BLaER1 (cell line): ENCODE measurements around the gene SLC35E1.
A peak's percentile ranks its signal among the peaks of the same experiment; 100 is the strongest.

Experiments used
- H3K27ac ChIP-seq: shearing (Covaris generic); formaldehyde crosslinking; 2 replicates; pipeline ENCODE4 v1.8.1; 2022
- H3K27me3 ChIP-seq: shearing (Covaris generic); formaldehyde crosslinking; 2 replicates; pipeline ENCODE4 v1.8.1; 2022
- H3K36me3 ChIP-seq: shearing (Covaris generic); formaldehyde crosslinking; 2 replicates; pipeline ENCODE4 v1.8.1; 2022
- H3K4me1 ChIP-seq: shearing (Covaris generic); formaldehyde crosslinking; 2 replicates; pipeline ENCODE4 v1.8.1; 2022
- H3K4me2 ChIP-seq: shearing (Covaris generic); formaldehyde crosslinking; 2 replicates; pipeline ENCODE4 v1.8.1; 2022
- H3K4me3 ChIP-seq: shearing (Covaris generic); formaldehyde crosslinking; 2 replicates; pipeline ENCODE4 v1.8.1; 2022
- H3K9ac ChIP-seq: shearing (Covaris generic); formaldehyde crosslinking; 2 replicates; pipeline ENCODE4 v1.8.1; 2022
- H3K9me3 ChIP-seq: shearing (Covaris generic); formaldehyde crosslinking; 2 replicates; pipeline ENCODE4 v1.8.1; 2022
- H4K20me1 ChIP-seq: shearing (Covaris generic); formaldehyde crosslinking; 2 replicates; pipeline ENCODE4 v1.8.1; 2022
- Cebpa-rat ChIP-seq: shearing (Covaris generic); IDR thresholded peaks from 2 replicates; pipeline ENCODE4 v1.8.1; 2022

SLC35E1 gene

DNA sequence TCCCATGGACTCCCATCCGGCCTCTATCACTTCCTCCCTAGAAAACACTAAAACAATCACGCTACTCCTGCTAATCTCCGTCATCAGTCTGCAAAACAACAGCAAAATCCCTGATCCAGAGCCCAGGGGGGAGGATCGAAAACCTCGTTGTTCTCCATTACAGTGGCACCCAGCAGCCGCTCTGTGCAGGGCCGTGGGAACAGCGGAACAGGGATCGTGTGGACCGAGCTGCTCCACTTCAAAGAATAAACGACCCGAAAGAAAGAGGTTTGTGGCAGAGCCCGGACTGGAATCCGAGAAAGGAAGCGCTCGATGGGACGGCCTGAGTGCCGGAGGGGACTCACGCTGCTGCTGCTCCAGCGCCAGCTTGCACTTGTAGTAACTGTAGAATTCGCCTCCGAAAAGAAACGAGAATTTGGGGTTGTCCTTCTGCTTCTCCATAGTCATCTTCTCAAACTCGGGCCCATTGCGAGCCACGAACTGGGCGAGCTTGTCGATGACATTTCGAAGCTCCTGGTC lies 30.6 kb downstream of the SLC35E1 start:
- H3K4me2 ChIP-seq: peak overlapping the region; percentile 93
- H3K4me1 ChIP-seq: peaks cover 60% of the 10 kb centered on the region
- peak overlapping the region; percentile 92 for H3K27ac ChIP-seq
- peaks cover 56% of the 10 kb centered on the region for H4K20me1 ChIP-seq
- H3K36me3 ChIP-seq: peaks cover 42% of the 10 kb centered on the region
- no peaks in the 10 kb centered on the region for H3K9me3 ChIP-seq
- no peaks in the 10 kb centered on the region for H3K27me3 ChIP-seq
- peak overlapping the region; percentile 89 for H3K4me3 ChIP-seq
- peak overlapping the region; percentile 97 for H3K9ac ChIP-seq
- TF ChIP-seq Cebpa-rat: no peak

DNA sequence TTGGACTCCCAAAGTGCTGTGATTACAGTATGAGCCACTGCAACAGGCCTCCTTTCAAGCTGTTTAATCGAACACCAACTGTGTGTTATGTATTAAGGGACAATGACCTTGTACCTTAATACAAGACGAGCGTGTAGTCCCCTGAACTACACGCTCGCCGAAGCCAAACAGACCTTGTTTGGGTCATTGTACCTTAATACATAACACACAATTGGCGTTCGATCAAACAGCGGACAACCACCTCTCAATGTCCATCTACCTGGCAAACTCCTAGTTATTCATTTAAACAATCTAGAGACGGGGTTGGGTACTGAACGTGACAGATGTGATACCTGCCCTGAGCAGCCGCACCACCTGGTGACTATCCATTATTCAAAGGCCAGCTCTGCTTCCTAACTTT lies 31.3 kb downstream of the SLC35E1 start:
- TF ChIP-seq Cebpa-rat: no peak
- peaks cover 48% of the 10 kb centered on the region for H3K36me3 ChIP-seq
- H3K27me3 ChIP-seq: no peaks in the 10 kb centered on the region
- peak overlapping the region; percentile 89 for H3K4me3 ChIP-seq
- peak overlapping the region; percentile 93 for H3K4me2 ChIP-seq
- H3K9me3 ChIP-seq: no peaks in the 10 kb centered on the region
- peaks cover 63% of the 10 kb centered on the region for H4K20me1 ChIP-seq
- H3K27ac ChIP-seq: peak overlapping the region; percentile 92; the same call in 1 of the 2 replicates
- H3K4me1 ChIP-seq: peaks cover 60% of the 10 kb centered on the region
- H3K9ac ChIP-seq: peak overlapping the region; percentile 97

GRCh38 chr19:16537111-16537510 lies 35.1 kb downstream of the SLC35E1 start:
- no peak overlapping the region for H3K9ac ChIP-seq
- H3K36me3 ChIP-seq: peaks cover 87% of the 10 kb centered on the region
- no peak overlapping the region for H3K4me3 ChIP-seq
- TF ChIP-seq Cebpa-rat: no peak
- H4K20me1 ChIP-seq: peaks cover 100% of the 10 kb centered on the region
- H3K4me2 ChIP-seq: no peak overlapping the region
- no peaks in the 10 kb centered on the region for H3K27me3 ChIP-seq
- no peak overlapping the region for H3K27ac ChIP-seq
- H3K4me1 ChIP-seq: peaks cover 33% of the 10 kb centered on the region
- no peaks in the 10 kb centered on the region for H3K9me3 ChIP-seq

- no peaks in the 10 kb centered on the region for H3K9me3 ChIP-seq
- no peak for TF ChIP-seq Cebpa-rat
- no peak overlapping the region for H3K4me2 ChIP-seq
- H3K27ac ChIP-seq: no peak overlapping the region
- no peak overlapping the region for H3K9ac ChIP-seq
- H3K36me3 ChIP-seq: peaks cover 96% of the 10 kb centered on the region
- H3K4me3 ChIP-seq: no peak overlapping the region
- H4K20me1 ChIP-seq: peaks cover 100% of the 10 kb centered on the region
- H3K4me1 ChIP-seq: peaks cover 29% of the 10 kb centered on the region
- H3K27me3 ChIP-seq: no peaks in the 10 kb centered on the region
Observed at GRCh38 chr19:16536130-16536529, 36.1 kb downstream of the SLC35E1 start.

DNA sequence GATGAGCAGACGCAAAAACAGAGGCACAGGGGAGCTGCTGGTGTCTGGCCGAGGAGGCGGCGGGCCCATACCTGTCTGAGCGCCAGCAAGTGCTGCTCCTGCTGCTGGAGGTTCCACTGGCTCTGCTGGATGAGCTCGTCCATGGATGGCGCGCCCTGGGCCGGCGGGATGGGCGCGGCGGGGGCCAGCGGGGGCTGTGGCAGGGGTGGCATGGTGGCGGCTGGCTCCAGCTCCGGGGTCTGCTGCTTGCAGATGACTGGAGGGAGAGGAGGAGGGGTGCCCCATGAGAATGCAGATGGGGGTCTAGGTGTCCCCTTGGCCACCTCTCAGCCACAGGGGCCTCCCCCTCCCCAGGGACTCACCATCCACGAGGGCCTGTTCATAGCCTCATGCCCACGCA lies 36.8 kb downstream of the SLC35E1 start:
- Histone ChIP-seq H3K4me1 (peaks cover 22% of the 10 kb centered on the region), H3K9me3 (no peaks in the 10 kb centered on the region), H3K36me3 (peaks cover 99% of the 10 kb centered on the region), H3K9ac (no peak overlapping the region), H3K4me3 (no peak overlapping the region), H3K27ac (no peak overlapping the region), H3K27me3 (no peaks in the 10 kb centered on the region), H4K20me1 (peaks cover 100% of the 10 kb centered on the region), H3K4me2 (no peak overlapping the region)
- no peak for TF ChIP-seq Cebpa-rat

- Histone ChIP-seq H3K4me1 (no peaks in the 10 kb centered on the region), H4K20me1 (peaks cover 100% of the 10 kb centered on the region), H3K36me3 (peaks cover 100% of the 10 kb centered on the region), H3K9ac (no peak overlapping the region), H3K27ac (no peak overlapping the region), H3K4me2 (no peak overlapping the region), H3K9me3 (no peaks in the 10 kb centered on the region), H3K27me3 (no peaks in the 10 kb centered on the region), H3K4me3 (no peak overlapping the region)
- TF ChIP-seq Cebpa-rat: no peak
Observed at GRCh38 chr19:16532440-16533234, 39.6 kb downstream of the SLC35E1 start.

- peaks cover 100% of the 10 kb centered on the region for H3K36me3 ChIP-seq
- H3K27me3 ChIP-seq: no peaks in the 10 kb centered on the region
- TF ChIP-seq Cebpa-rat: no peak
- peaks cover 100% of the 10 kb centered on the region for H4K20me1 ChIP-seq
- no peak overlapping the region for H3K4me3 ChIP-seq
- H3K4me1 ChIP-seq: no peaks in the 10 kb centered on the region
- no peaks in the 10 kb centered on the region for H3K9me3 ChIP-seq
- H3K27ac ChIP-seq: no peak overlapping the region
- H3K9ac ChIP-seq: no peak overlapping the region
- H3K4me2 ChIP-seq: no peak overlapping the region
Observed at GRCh38 chr19:16531380-16531669, 40.9 kb downstream of the SLC35E1 start.

GRCh38 chr19:16530540-16531379 lies 41.5 kb downstream of the SLC35E1 start:
- no peaks in the 10 kb centered on the region for H3K9me3 ChIP-seq
- no peak overlapping the region for H3K4me3 ChIP-seq
- H3K27me3 ChIP-seq: no peaks in the 10 kb centered on the region
- H3K36me3 ChIP-seq: peaks cover 100% of the 10 kb centered on the region
- H3K4me2 ChIP-seq: no peak overlapping the region
- no peak overlapping the region for H3K27ac ChIP-seq
- no peaks in the 10 kb centered on the region for H3K4me1 ChIP-seq
- H3K9ac ChIP-seq: no peak overlapping the region
- no peak for TF ChIP-seq Cebpa-rat
- peaks cover 100% of the 10 kb centered on the region for H4K20me1 ChIP-seq

- Histone ChIP-seq H3K9me3 (no peaks in the 10 kb centered on the region), H4K20me1 (peaks cover 100% of the 10 kb centered on the region), H3K27me3 (no peaks in the 10 kb centered on the region), H3K36me3 (peaks cover 100% of the 10 kb centered on the region), H3K4me1 (no peaks in the 10 kb centered on the region), H3K4me2 (no peak overlapping the region), H3K9ac (no peak overlapping the region), H3K4me3 (no peak overlapping the region), H3K27ac (no peak overlapping the region)
- TF ChIP-seq Cebpa-rat: no peak
Observed at GRCh38 chr19:16529466-16530144, 42.6 kb downstream of the SLC35E1 start.
